NCI-H526 (cell line): ENCODE data around the gene TUBB3.
A peak's percentile ranks its signal among the peaks of the same experiment; 100 is the strongest.
"Not testable (repeated sequence)": the region's sequence is repeated elsewhere in the genome, so short reads cannot be mapped to it uniquely, and the experiment has no call there.

ENCODE experiments used
- DNase-seq, 2 experiments: peaks; one replicate each; lab custom pipeline; 2025; lab: John Stamatoyannopoulos, UW

TUBB3 gene

DNA sequence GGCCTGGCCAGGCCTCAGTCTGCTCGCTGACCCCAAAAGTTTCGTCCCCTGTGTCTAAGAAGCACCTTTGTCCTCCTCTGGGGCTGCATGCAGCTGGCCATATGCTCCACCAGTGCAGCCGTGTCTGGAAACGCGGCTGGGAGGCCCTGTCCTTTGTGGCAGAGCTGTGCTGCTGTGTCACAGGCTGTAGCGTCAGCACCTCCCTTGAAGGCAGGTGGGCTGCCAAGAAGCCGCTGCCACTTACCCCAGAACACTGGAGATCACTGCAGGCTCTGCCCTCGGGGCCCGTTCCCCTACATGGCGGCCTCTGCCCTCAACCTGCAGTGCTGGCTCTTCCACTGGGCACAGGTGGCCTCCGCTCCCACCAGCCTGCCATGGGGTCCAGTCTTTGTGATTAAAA, 20.2 kb upstream of the TUBB3 start:
- no peak for DNase-seq

GRCh38 chr16:89903908-89904515, 19.1 kb upstream of the TUBB3 start:
- no peak for DNase-seq

DNA sequence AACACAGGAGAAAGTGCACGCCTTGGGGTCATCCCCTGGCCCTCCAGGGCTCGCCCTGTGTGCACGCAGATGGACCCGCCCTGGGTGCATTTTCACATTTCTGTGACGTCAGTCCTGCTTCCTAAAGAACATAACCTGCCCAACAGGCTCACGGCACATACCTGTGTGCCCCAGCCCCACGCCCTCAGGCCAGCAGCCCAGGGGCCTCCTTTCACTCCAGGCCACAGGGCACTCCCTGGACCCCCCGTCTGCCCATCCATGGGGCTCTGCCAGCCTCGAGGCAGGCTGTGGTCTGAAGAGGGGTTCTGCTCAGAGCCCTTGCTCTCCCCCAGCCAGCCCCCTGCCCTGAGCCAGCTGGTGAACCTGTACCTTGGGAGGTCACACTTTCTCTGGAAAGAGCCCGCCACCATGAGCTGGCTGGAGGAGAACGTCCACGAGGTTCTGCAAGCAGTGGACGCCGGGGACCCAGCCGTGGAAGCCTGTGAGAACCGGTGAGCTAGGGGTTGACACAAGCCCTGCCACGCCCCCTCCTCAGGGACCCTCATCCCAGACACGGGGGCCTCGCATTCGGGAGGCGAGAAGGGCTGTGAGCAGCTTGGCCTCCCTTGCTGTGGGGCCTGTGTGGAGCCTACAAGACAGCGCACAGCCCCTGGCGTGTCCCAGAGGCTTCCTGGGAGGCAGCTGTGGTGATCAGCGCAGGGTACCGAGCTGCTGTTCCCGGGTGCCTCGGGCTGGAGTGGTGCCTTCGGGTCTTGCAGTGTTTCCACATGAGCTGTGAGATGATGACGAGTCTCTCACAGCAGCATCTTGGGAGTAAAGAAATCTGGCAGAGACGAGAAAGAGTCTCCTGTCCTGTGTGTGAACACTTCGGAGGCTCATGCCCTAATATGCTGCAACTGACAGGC, 18.3 kb upstream of the TUBB3 start:
- no peak for DNase-seq

DNA sequence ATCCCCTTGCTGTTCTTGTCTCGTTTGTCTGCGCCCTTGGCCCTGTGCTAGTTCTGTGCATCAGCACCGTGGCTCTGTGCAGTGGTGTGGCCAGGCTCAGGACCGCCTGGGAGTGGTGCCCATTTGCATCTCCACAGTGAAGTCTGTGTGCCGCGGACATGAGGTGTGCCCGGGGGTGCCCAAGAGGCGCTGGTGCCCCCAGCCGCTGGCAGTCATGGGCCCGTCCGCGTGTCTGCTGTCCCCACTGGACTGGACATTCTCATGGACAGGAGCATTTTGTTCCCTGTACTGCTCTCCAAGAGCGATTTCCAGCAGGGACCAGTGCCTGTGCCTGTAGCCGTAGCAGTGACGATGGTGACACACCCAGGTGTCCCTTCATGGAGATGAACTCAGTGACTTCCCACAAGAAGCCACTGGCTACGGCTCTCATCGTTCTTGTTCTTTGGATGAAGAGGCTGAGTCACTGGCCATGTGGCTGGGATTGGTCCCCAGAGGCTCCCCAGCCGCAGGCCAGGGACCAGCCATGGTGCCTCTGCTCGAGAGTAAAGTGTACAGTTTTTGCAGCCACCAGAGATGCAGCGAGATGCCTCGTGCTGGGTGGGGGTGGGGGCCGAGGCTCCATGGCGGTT, 17.5 kb upstream of the TUBB3 start:
- peak in 1 of 2 experiments; percentile 13 for DNase-seq

DNA sequence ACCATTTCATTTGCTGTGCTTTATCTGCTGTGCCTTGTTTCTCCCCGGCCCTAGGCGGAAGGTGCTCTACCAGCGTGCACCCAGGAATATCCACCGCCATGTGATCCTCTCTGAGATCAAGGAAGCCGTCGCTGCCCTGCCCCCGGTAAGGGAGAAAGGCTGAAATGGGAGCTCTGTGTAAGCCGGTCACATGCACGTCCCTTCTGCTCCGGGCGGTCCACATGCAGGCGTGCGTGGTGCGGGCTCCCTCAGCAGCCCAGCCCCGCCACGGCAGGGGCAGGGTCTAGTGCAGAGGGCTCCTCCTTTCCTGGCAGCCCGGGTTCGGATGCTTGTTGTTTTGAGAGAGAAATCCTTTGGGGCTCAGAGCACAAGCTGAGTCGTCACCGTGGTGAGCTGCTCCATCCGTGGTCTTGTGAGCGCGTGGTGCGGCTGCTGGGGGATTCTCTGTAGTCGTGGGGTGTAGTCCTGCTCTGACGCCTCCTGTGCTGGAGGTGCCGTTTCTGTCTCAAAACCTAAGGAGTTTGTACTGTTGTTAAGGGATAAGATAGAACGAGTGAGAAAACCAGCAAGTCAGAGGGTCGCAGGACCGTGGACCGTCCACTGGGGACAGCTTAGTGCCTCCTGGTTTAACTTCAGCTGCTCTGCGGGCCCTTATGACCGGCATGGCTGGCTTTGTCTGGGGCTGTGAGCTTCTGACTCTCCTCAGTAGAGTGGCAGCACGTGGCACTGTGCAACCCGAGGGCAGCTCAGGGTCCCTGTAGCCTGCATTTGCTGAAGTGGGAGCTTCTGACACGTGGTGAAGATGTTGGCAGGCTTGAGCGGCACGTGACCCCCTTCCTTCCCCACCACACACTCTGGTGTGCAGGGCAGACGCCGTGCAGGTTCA, 16.8 kb upstream of the TUBB3 start:
- DNase-seq, result peak in 1 of 2 experiments; percentile 20

DNA sequence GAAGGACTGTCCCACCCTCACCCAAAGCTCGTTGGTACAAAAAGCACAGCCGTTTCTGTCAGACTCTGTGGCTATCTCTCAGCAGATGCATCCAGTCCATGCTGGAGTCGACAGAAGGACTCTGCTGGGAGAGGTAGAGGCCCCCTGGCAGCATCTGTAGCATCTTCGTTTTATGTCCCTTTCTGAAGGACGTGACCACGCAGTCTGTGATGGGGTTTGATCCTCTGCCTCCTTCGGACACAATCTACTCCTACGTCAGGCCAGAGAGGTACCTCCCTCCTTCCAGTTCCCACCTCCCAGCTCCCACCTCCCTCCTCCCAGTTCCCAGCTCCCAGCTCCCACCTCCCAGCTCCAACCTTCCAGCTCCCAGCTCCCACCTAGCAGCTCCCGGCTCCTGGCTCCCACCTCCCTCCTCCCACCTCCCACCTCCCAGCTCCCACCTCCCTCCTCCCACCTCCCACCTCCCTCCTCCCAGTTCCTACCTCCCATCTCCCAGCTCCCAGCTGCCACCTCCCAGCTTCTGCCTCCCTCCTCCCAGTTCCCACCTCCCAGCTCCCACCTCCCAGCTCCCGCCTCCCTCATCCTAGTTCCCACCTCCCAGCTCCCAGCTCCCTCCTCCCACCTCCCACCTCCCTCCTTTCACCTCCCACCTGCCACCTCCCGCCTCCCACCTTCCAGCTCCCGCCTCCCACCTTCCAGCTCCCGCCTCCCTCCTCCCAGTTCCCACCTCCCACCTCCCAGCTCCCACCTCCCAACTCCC, 15.9 kb upstream of the TUBB3 start:
- no peak for DNase-seq

DNA sequence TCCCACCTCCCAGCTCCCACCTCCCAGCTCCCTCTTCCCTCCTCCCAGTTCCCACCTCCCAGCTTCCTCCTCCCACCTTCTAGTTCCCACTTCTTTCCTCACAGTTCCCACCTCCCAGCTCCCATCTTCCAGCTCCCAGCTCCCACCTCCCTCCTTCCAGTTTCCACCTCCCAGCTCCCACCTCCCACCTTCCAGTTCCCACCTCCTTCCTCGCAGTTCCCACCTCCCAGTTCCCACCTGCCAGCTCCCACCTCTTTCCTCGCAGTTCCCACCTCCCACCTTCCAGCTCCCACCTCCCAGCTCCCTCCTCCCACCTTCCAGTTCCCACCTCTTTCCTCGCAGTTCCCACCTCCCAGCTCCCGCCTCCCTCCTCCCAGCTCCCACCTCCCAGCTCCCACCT, 14.9 kb upstream of the TUBB3 start:
- no peak for DNase-seq

GRCh38 chr16:89909777-89910716, 13.1 kb upstream of the TUBB3 start:
- peak in 1 of 2 experiments; percentile 79 for DNase-seq

DNA sequence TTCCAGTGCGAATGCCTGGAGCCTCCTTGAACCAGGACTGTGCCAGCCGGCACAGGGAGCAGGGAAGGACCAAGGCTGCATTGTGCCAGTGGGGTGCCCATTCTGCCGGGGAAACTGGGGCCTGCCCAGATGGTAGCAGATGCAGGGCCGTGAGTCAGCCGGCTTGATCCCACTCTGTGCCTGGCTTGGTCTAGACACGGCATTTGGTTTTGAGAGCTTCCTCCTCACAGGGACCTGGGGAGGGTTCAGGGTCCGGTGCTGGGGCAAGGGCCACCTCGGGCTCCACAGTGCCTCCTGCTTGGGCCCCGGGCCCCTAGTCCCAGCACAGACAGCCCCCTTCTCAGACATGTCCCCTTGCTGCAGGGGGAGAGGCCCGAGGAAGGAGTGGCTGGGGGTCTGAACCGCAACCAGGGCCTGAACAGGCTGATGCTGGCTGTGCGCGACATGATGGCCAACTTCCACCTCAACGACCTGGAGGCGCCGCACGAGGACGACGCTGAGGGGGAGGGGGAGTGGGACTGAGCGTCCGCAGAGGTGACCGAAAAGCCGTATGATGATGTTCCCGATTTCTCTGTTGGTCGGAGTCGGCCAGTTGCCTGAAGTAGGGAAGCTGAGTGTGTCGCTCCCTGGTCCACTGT, 12.3 kb upstream of the TUBB3 start:
- DNase-seq, result no peak

DNA sequence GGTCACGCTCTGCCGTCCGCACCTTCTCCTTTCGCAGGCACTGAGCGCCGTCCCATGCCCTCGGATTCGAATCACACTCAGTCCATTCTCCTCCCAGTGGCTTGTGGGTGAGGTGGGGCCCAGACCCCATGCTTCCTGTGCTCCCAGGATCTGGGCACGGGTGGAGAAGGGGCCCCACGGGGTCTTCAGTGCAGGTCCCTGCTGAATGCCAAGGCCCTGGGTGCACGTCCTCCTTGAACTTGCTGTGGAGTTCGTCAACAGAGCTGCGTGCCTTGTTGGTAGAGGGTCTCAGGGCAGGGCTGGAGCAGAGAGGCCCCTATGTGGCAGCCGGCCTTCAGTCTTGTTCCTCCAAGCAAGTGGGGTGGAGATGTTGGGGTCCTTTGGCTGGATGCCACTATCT, 11.8 kb upstream of the TUBB3 start:
- no peak for DNase-seq

DNA sequence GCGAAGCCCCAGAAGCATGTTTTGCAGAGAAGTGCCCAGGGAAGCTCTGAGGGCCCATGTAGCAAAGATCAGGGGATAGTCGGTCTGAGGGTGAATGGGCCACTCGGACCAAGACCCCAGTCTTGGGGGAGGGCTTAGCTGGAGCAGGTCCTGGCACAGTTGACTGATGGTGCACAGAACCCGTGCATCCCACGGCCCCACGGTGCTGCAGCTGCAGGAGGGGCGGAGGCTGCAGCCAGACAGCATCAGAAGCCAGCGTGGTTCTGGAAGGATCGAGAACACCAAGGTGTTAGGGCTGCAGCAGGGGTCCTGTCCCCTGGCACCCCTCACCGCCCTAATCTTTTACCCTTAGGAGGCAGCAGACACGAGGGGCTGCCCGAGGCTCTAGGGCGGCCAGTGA, 11.0 kb upstream of the TUBB3 start:
- no peak for DNase-seq

- DNase-seq, result no peak
Measured at GRCh38 chr16:89912627-89913026, 10.5 kb upstream of the TUBB3 start.

DNA sequence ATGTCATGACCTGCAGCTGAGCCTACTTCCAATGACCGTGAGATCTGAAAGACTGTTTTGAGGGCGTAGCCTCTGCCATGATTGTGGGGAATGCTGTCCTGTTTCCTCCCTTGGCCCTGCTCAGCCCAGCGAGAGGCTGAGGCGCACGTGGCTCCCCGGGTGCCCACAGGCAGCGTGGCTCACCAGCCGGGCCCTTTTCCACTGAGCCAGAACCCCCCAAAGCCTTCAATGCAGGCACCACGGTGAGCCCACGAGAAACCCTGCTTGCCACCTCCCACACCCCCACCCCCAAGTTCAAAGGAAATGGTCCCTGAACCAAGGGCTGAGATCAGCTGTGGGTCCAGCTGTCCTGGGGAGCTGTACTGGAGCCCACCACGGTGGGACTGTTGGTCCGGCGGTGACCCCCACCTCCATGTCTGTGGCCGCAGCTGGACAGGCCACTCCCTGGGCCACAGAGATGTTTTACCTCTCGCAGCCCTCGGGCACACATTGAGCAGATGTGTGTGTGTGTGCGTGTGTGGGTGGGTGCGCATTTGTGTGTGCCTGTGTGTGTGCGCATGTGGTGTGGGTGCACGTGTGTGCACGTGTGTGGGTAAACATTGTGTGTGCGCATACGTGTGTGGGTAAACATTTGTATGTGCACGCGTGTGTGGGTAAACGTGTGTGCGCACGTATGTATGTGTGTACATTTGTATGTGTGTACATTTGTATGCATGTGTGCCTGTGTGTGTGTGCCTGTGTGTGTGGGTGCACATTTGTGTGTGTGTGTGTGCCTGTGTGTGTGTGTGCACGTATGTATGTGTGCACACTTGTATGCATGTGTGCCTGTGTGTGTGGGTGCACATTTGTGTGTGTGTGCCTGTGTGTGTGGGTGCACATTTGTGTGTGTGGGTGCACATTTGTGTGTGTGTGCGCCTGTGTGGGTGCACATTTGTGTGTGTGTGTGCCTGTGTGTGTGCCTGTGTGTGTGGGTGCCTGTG, 9.4 kb upstream of the TUBB3 start:
- no peak for DNase-seq

DNA sequence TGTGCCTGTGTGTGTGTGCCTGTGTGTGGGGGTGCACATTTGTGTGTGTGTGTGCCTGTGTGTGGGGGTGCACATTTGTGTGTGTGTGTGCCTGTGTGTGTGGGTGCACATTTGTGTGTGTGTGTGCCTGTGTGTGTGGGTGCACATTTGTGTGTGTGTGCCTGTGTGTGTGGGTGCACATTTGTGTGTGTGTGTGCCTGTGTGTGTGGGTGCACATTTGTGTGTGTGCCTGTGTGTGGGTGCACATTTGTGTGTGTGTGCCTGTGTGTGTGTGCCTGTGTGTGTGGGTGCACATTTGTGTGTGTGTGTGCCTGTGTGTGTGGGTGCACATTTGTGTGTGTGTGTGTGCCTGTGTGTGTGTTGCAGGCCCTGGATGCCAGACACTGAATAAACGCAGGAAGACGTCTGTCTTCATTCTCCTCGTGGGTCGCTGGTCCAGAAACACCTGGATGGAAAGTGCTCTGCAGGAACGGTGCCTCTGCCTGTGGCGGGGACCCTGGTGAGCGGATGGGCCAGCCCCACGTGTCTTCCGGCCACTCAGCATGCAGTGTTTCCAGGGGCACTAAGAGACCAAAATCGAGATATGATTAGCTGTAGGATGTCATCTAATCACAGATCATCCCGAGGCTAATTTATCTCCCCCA, 8.4 kb upstream of the TUBB3 start:
- not testable (repeated sequence) for DNase-seq

GRCh38 chr16:89915303-89916232, 7.6 kb upstream of the TUBB3 start:
- no peak for DNase-seq

DNA sequence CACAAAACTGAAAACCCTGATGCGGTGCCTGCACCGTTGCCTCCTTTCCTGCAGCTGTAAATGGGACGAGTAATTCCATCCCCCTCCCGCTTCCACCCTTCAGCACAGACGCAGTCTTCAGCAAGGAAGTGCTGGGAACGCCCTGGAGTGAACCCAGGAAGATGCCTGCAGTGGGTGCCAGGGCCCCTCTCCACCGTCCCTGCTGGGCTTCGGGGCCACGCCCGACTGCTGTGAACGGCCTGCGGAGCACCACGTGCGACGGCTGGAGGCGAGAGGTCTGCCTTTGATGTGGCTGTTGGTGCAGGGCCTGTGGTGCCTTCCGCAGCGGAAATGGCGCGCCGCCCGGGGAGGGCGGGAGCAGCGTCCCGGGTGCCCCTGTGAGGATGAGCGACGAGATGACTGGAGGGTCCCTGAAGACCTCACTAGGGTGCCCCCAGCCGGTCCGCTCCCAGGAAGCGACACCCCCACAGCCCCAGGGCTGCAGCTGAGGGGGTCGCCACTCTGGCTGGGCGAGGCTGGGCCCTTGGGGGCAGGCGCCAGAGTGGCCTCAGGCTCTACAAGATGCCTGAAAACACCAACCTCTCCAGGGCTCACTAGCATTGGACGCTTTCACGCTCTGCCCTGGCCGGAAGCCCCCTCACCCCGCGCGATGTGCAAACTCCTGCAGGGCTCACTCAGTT, 5.2 kb upstream of the TUBB3 start:
- peak; percentile 65 to 79 for DNase-seq
